Lower leg skin (tissue), 3 donors: ENCODE measurements around the gene ELAPOR2.
"Not testable (repeated sequence)": the region's sequence is repeated elsewhere in the genome, so short reads cannot be mapped to it uniquely, and the experiment has no call there.

Source experiments
- CTCF ChIP-seq, 3 donors: fragments of 450-650 bp; IDR thresholded peaks; one replicate each; pipeline ENCODE4 v1.5.1; 2016; ENCODE audit warnings: antibody characterized with exemption in 3 of 3, mild to moderate bottlenecking in 3 of 3, moderate library complexity in 2 of 3
- POLR2A ChIP-seq, 2 donors: fragments of 450-650 bp; IDR thresholded peaks; one replicate each; pipeline ENCODE4 v1.6.1; 2016 to 2017; ENCODE audit warnings: antibody characterized with exemption in 2 of 2, mild to moderate bottlenecking in 1 of 2, moderate library complexity in 1 of 2

GRCh38 chr7:87039691-87040299, 19.7 kb downstream of the ELAPOR2 start:
- TF ChIP-seq CTCF, POLR2A (IDR thresholded peaks at IDR 0.05): not testable (repeated sequence)
